ENCODE results near the gene EGFL7.
A peak's percentile ranks its signal among the peaks of the same experiment; 100 is the strongest.
"Not testable (repeated sequence)": the region's sequence is repeated elsewhere in the genome, so short reads cannot be mapped to it uniquely, and the experiment has no call there.

The EGFL7 gene

DNA sequence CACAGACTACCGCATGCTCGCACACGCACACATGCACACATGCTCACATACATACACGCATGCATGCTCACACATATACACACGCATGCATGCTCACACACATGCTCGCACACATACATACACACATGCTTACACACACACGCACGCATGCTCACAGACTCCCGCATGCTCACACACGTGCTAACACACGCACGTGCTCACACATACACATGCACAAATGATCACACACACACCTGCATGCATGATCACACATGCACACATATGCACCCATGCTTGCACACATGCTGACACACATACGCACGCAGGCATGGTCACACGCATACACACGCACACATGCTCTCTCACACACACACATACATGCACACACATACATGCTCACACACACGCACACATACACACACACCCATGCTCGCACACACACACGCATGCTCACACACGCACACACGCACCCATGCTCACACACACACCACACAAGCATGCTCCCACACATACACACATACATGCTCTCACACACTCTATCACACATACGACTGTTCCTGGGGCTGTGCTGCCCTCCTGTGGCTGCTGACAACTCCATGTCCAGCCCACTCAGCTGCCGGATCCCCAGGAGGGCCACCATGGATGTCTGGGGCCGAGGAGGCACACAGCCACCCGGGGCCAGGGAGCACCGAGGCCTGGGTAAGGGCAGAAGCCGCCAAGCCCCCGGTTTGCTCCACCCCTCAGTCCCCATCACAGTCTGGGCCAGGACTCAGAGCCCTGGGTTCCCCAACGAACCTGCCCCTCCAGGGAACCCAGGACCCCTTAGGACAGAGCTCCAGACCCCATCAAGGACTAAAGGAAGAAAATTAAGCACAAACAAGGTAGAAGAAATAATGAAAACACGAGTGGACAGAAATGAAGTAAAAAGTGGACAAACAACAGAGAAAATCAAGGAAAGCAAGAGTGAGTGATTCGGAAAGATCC is 31.4 kb upstream of the EGFL7 start:
- no peaks in the 10 kb centered on the region for H3K36me3 ChIP-seq (ENCODE audit: control insufficient read depth, insufficient read depth, low read length)
- H3K27me3 ChIP-seq (replicated peaks; ENCODE audit: control insufficient read depth, insufficient read depth, low read length): no peaks in the 10 kb centered on the region; the same call in none of the 2 replicates
- DNase-seq (ENCODE audit: extremely low read depth, insufficient read length): peak; percentile 66
- peak; percentile 86 for TF ChIP-seq CTCF (IDR thresholded peaks at IDR 0.05; ENCODE audit: insufficient read depth, low read length, poor library complexity, severe bottlenecking)
- no peak overlapping the region for H3K4me3 ChIP-seq (replicated peaks; ENCODE audit: low read depth, low read length)

DNA sequence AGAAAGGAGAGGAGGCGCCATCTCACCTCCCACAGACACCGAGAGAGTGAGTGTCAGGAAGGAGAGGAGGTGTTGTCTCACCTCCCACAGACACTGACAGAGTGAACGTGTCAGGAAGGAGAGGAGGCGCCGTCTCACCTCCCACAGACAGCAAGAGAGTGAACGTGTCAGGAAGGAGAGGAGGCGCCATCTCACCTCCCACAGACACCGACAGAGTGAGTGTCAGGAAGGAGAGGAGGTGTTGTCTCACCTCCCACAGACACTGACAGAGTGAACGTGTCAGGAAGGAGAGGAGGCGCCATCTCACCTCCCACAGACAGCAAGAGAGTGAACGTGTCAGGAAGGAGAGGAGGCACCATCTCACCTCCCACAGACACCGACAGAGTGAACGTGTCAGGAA is 30.6 kb upstream of the EGFL7 start:
- DNase-seq (ENCODE audit: extremely low read depth, insufficient read length); H3K4me3 ChIP-seq (replicated peaks; ENCODE audit: low read depth, low read length); H3K27me3 ChIP-seq (replicated peaks; ENCODE audit: control insufficient read depth, insufficient read depth, low read length); H3K36me3 ChIP-seq (ENCODE audit: control insufficient read depth, insufficient read depth, low read length): not testable (repeated sequence)

DNA sequence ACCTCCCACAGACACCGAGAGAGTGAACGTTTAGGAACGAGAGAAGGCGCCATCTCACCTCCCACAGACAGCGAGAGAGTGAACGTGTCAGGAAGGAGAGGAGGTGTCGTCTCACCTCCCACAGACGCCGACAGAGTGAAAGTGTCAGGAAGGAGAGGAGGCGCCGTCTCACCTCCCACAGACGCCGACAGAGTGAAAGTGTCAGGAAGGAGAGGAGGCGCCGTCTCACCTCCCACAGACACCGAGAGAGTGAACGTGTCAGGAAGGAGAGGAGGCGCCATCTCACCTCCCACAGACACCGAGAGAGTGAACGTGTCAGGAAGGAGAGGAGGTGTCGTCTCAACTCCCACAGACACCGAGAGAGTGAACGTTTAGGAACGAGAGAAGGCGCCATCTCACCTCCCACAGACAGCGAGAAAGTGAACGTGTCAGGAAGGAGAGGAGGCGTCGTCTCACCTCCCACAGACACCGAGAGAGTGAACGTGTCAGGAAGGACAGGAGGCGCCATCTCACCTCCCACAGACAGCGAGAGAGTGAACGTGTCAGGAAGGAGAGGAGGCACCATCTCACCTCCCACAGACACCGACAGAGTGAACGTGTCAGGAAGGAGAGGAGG is 30.1 kb upstream of the EGFL7 start:
- not testable (repeated sequence) for H3K36me3 ChIP-seq (ENCODE audit: control insufficient read depth, insufficient read depth, low read length); DNase-seq (ENCODE audit: extremely low read depth, insufficient read length); H3K4me3 ChIP-seq (replicated peaks; ENCODE audit: low read depth, low read length); H3K27me3 ChIP-seq (replicated peaks; ENCODE audit: control insufficient read depth, insufficient read depth, low read length)

- no peak for DNase-seq (ENCODE audit: extremely low read depth, insufficient read length)
- Histone ChIP-seq H3K27me3 (replicated peaks; ENCODE audit: control insufficient read depth, insufficient read depth, low read length) (no peaks in the 10 kb centered on the region; the same call in none of the 2 replicates), H3K36me3 (ENCODE audit: control insufficient read depth, insufficient read depth, low read length) (no peaks in the 10 kb centered on the region), H3K4me3 (replicated peaks; ENCODE audit: low read depth, low read length) (no peak overlapping the region)
- TF ChIP-seq CTCF (IDR thresholded peaks at IDR 0.05; ENCODE audit: insufficient read depth, low read length, poor library complexity, severe bottlenecking): no peak
Observed at GRCh38 chr9:136634904-136635303, 27.8 kb upstream of the EGFL7 start.

GRCh38 chr9:136640171-136641111 is 22.3 kb upstream of the EGFL7 start:
- no peaks in the 10 kb centered on the region for H3K36me3 ChIP-seq (ENCODE audit: control insufficient read depth, insufficient read depth, low read length)
- H3K4me3 ChIP-seq (replicated peaks; ENCODE audit: low read depth, low read length): no peak overlapping the region
- no peaks in the 10 kb centered on the region; the same call in 1 of the 2 replicates for H3K27me3 ChIP-seq (replicated peaks; ENCODE audit: control insufficient read depth, insufficient read depth, low read length)
- no peak for DNase-seq (ENCODE audit: extremely low read depth, insufficient read length)
- no peak for TF ChIP-seq CTCF (IDR thresholded peaks at IDR 0.05; ENCODE audit: insufficient read depth, low read length, poor library complexity, severe bottlenecking)

- DNase-seq (ENCODE audit: extremely low read depth, insufficient read length): no peak
- Histone ChIP-seq H3K4me3 (replicated peaks; ENCODE audit: low read depth, low read length) (no peak overlapping the region), H3K36me3 (ENCODE audit: control insufficient read depth, insufficient read depth, low read length) (no peaks in the 10 kb centered on the region), H3K27me3 (replicated peaks; ENCODE audit: control insufficient read depth, insufficient read depth, low read length) (no peaks in the 10 kb centered on the region; the same call in 1 of the 2 replicates)
- TF ChIP-seq CTCF (IDR thresholded peaks at IDR 0.05; ENCODE audit: insufficient read depth, low read length, poor library complexity, severe bottlenecking): no peak
Observed at GRCh38 chr9:136642439-136642921, 20.2 kb upstream of the EGFL7 start.
